Measurements from ENCODE around the gene IVNS1ABP. TPM values are rescaled to one million over a fixed set of nuclear protein-coding genes. Genes with fewer than 3 reads are reported as not detected.

Gene IVNS1ABP
- total and polyA plus RNA-seq, 9 of the 15 experiments (the other 6 are each of a cell fraction or from before 2014, with no cell fraction given), result 30.6 to 126 (median 77.7) TPM

- 20% methylated on average over 2 of the region's 2 CpGs for WGBS (ENCODE audit: insufficient coverage, low coverage, missing lambda C conversion rate)
- Histone ChIP-seq H2AFZ (ENCODE audit: low read depth, low read length) (peak overlapping the region; percentile 71), H3K4me3 (no peak overlapping the region), H3K4me1 (replicated peaks in 1 of 2; ENCODE audit: control insufficient read depth in 2 of 2, insufficient read depth in 2 of 2, low read length in 2 of 2) (peaks cover 0 to 20% of the 10 kb centered on the region in 2 experiments; a peak in 3 of 5 replicates), H3K9me1 (ENCODE audit: control insufficient read depth, insufficient read depth, low read length) (no peaks in the 10 kb centered on the region), H3K9me3 (replicated peaks; ENCODE audit: control insufficient read depth, insufficient read depth, low read depth, low read length) (no peaks in the 10 kb centered on the region), H3K27me3 (ENCODE audit: control insufficient read depth in 2 of 2, insufficient read depth in 2 of 2, low read length in 2 of 2) (no peaks in the 10 kb centered on the region), H3K4me2 (ENCODE audit: insufficient read depth, low read length) (peak overlapping the region; percentile 28; the same call in 1 of the 2 replicates), H4K20me1 (replicated peaks; ENCODE audit: control insufficient read depth, insufficient read depth, low read length) (no peaks in the 10 kb centered on the region), H3K27ac (ENCODE audit: extremely low read depth, low read depth, low read length) (peak overlapping the region; percentile 61), H3K9ac (ENCODE audit: insufficient read depth in 1 of 2, low read depth in 2 of 2, low read length in 2 of 2) (peak overlapping the region in 1 of 2 experiments; percentile 11; a peak in 1 of 4 replicates), H3K36me3 (ENCODE audit: control insufficient read depth, insufficient read depth, low read length) (no peaks in the 10 kb centered on the region), H3K79me2 (ENCODE audit: control insufficient read depth, insufficient read depth, low read length) (no peaks in the 10 kb centered on the region)
- ChIA-PET CTCF (ENCODE audit: low intra/inter-chr PET ratio) (no interaction called here), POLR2A (interaction anchor here (1.1 to 2.1 kb wide), 5 partner anchors 10 to 66 kb away, joined by 3 to 6 read pairs (median 5); no protein-coding TSS in a partner anchor)
- in situ Hi-C loops (cut with MboI) (no loop called here), intact Hi-C loops (cut with micrococcal nuclease) (no loop called here)
- BruUV-seq (replicated peaks), result no TSS peak
- ATAC-seq (peak; percentile 83), DNase-seq (ENCODE audit: extremely low read depth in 1 of 4, low spot score in 3 of 4) (peak in 2 of 4 experiments; percentile 68 to 74), FAIRE-seq (peak; percentile 80)
- TF ChIP-seq HOXB6 (CRISPR knock-in tag; IDR thresholded peaks at IDR 0.05; ENCODE audit: borderline replicate concordance) (no peak), MAX (CRISPR knock-in tag; IDR thresholded peaks at IDR 0.05) (peak; percentile 15; the same call in 1 of the 2 replicates), MCM5 (IDR thresholded peaks at IDR 0.05; ENCODE audit: low read depth) (no peak), BRCA1 (IDR thresholded peaks at IDR 0.05) (no peak), BRCA1 (CRISPR knock-in tag; IDR thresholded peaks at IDR 0.05) (no peak), HDAC6 (IDR thresholded peaks at IDR 0.05; ENCODE audit: low read depth, low read length) (no peak), ZNF175 (CRISPR knock-in tag; IDR thresholded peaks at IDR 0.05; ENCODE audit: low read depth) (no peak), PRPF4 (IDR thresholded peaks at IDR 0.05; ENCODE audit: insufficient read depth, low read depth, low read length, poor library complexity, severe bottlenecking) (no peak), DPF2 (IDR thresholded peaks at IDR 0.05) (peak; percentile 49; the same call in 1 of the 2 replicates), EHMT2 (IDR thresholded peaks at IDR 0.05) (no peak), PBX2 (CRISPR knock-in tag; IDR thresholded peaks at IDR 0.05; ENCODE audit: low read depth) (no peak), PBX2 (tag; conservative IDR thresholded peaks at IDR 0.05; ENCODE audit: low read depth) (no peak), ZNF140 (CRISPR knock-in tag; IDR thresholded peaks at IDR 0.05) (no peak), U2AF1 (optimal IDR thresholded peaks at IDR 0.05; ENCODE audit: low read depth, low read length) (no peak), ETV1 (tag; conservative IDR thresholded peaks at IDR 0.05; ENCODE audit: low read depth) (no peak), ZC3H8 (IDR thresholded peaks at IDR 0.05) (no peak), ZNF41 (CRISPR knock-in tag; conservative IDR thresholded peaks at IDR 0.05) (no peak), FOXP1 (CRISPR knock-in tag; IDR thresholded peaks at IDR 0.05) (no peak), ELF1 (tag; IDR thresholded peaks at IDR 0.05) (no peak), NCOR1 (IDR thresholded peaks at IDR 0.05) (0 out of 2 replicates have a peak, but pooled peaks have one; percentile 29), FOXM1 (IDR thresholded peaks at IDR 0.05; ENCODE audit: low read depth) (no peak), FOXM1 (CRISPR knock-in tag; IDR thresholded peaks at IDR 0.05; ENCODE audit: low read depth) (no peak), NFYB (IDR thresholded peaks at IDR 0.05; ENCODE audit: extremely low read depth, insufficient read length) (no peak), TSC22D4 (tag; IDR thresholded peaks at IDR 0.05) (no peak), CBFB (CRISPR knock-in tag; IDR thresholded peaks at IDR 0.05) (no peak)
Observed at GRCh38 chr1:185249563-185249962, 67.5 kb downstream of the IVNS1ABP start.
